ENCODE results near the gene TNKS2.
A peak's percentile ranks its signal among the peaks of the same experiment; 100 is the strongest.

TNKS2 gene

GRCh38 chr10:91908337-91909116, 110.3 kb downstream of the TNKS2 start:
- DNase-seq (ENCODE audit: low spot score) = peak; percentile 76

GRCh38 chr10:91909117-91909677, 111.0 kb downstream of the TNKS2 start, which contains the start of gene FGFBP3:
Gene FGFBP3 (minus strand): TSS chr10:91909486. CDS start chr10:91908969, 517 bp downstream.
- peak; percentile 19 for DNase-seq (ENCODE audit: low spot score)

DNA sequence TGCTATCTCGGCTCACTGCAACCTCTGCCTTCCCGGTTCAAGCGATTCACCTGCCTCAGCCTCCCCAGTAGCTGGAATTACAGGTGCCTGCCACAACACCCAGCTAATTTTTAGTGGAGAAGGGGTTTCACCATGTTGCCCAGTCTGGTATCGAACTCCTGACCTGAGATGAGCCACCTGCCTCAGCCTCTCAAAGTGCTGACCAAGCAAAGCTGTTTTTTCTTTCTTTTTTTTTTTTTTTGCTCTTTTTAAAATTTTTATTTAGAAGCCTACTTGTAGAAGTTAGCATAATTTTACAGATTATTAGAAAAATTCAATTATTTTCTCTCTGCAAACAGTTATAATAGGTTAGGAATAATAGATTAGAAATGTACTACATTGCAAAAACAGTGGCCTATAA, 112.2 kb downstream of the TNKS2 start:
- no peak for DNase-seq (ENCODE audit: low spot score)

Data from putamen (tissue), 1 donor.